ENCODE data around the gene TDRD7.

DNA sequence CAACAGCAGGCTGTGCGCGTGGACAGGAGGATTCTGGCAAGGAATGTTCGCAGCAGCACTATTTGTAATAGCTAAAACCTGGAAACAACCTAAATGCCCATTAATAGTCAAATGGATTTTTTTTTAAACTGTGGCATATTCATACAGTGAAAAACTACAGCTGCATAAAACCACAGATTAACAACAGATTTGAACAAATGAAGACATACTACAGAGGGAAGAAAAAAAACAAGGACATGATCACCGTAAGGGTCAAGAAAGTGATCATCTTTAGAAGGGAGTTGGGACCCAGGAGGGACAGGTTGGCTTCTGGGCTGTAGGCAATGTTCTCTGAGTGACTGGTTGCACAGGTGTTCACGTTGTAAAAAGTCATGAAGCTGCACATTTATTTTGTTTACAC lies 88.4 kb downstream of the TDRD7 start:
- TF ChIP-seq MXI1 (IDR thresholded peaks at IDR 0.05; ENCODE audit: low read depth, low read length) (no peak), CTCF (IDR thresholded peaks at IDR 0.05) (no peak), RCOR1 (IDR thresholded peaks at IDR 0.05; ENCODE audit: low read length) (no peak), TEAD4 (IDR thresholded peaks at IDR 0.05; ENCODE audit: borderline replicate concordance, insufficient read depth) (no peak), EP300 (IDR thresholded peaks at IDR 0.05; ENCODE audit: borderline replicate concordance in 1 of 2, low read depth in 1 of 2, low read length in 1 of 2) (no peak), TAF1 (IDR thresholded peaks at IDR 0.05; ENCODE audit: borderline replicate concordance, low read depth, low read length) (no peak), FOXJ3 (CRISPR knock-in tag; IDR thresholded peaks at IDR 0.05) (no peak), CHD2 (IDR thresholded peaks at IDR 0.05; ENCODE audit: low read length, partially characterized antibody) (no peak), GATA2 (CRISPR knock-in tag; IDR thresholded peaks at IDR 0.05) (no peak)
- TF ChIP-seq, protein P1, sequence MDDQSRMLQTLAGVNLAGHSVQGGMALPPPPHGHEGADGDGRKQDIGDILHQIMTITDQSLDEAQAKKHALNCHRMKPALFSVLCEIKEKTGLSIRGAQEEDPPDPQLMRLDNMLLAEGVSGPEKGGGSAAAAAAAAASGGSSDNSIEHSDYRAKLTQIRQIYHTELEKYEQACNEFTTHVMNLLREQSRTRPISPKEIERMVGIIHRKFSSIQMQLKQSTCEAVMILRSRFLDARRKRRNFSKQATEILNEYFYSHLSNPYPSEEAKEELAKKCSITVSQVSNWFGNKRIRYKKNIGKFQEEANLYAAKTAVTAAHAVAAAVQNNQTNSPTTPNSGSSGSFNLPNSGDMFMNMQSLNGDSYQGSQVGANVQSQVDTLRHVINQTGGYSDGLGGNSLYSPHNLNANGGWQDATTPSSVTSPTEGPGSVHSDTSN (IDR thresholded peaks at IDR 0.05), result no peak
- TF ChIP-seq, protein P2, sequence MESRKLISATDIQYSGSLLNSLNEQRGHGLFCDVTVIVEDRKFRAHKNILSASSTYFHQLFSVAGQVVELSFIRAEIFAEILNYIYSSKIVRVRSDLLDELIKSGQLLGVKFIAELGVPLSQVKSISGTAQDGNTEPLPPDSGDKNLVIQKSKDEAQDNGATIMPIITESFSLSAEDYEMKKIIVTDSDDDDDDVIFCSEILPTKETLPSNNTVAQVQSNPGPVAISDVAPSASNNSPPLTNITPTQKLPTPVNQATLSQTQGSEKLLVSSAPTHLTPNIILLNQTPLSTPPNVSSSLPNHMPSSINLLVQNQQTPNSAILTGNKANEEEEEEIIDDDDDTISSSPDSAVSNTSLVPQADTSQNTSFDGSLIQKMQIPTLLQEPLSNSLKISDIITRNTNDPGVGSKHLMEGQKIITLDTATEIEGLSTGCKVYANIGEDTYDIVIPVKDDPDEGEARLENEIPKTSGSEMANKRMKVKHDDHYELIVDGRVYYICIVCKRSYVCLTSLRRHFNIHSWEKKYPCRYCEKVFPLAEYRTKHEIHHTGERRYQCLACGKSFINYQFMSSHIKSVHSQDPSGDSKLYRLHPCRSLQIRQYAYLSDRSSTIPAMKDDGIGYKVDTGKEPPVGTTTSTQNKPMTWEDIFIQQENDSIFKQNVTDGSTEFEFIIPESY (IDR thresholded peaks at IDR 0.05; ENCODE audit: borderline replicate concordance, low read depth), result no peak

All from SK-N-SH (cell line).